Mammary epithelial cell (primary cell): ENCODE measurements around the gene PPP1CC.

Source experiments
- EZH2 ChIP-seq: IDR thresholded peaks from 2 replicates; pipeline ENCODE4 v1.6.1; 2012; ENCODE audit warnings: low read length, inconsistent platforms, borderline replicate concordance
- TF ChIP-seq, protein P1 (sequence below), 2 donors: IDR thresholded peaks in 1 of 2; conservative IDR thresholded peaks in 1 of 2; 2 replicates each; pipeline ENCODE4 v1.5.1; 2011 to 2012; ENCODE audit warnings: inconsistent platforms in 2 of 2, low read length in 2 of 2, mild to moderate bottlenecking in 2 of 2, control low read depth in 1 of 2, low read depth in 1 of 2; ENCODE audit not compliant: insufficient read depth in 1 of 2; ENCODE audit errors: extremely low read depth in 1 of 2

DNA sequence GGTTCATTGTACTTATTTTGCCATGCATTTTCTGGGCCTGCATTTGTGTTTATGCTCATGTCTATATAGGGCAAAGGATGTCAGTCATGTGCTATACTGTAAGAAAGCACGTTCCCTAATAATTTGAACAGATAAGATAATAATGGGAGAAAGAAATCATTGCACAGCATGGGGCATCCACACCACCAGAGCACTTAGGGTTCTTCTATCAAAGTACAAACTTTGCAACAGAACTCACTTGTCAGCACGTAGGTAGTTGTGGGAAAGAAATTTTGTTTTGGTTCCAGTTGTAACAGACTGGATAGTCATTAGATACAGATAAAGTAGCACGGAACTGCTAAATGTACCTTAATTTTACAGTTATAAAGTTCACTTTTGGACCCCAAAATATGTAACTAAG is 10.1 kb downstream of the PPP1CC start:
- TF ChIP-seq, protein P1, sequence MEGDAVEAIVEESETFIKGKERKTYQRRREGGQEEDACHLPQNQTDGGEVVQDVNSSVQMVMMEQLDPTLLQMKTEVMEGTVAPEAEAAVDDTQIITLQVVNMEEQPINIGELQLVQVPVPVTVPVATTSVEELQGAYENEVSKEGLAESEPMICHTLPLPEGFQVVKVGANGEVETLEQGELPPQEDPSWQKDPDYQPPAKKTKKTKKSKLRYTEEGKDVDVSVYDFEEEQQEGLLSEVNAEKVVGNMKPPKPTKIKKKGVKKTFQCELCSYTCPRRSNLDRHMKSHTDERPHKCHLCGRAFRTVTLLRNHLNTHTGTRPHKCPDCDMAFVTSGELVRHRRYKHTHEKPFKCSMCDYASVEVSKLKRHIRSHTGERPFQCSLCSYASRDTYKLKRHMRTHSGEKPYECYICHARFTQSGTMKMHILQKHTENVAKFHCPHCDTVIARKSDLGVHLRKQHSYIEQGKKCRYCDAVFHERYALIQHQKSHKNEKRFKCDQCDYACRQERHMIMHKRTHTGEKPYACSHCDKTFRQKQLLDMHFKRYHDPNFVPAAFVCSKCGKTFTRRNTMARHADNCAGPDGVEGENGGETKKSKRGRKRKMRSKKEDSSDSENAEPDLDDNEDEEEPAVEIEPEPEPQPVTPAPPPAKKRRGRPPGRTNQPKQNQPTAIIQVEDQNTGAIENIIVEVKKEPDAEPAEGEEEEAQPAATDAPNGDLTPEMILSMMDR (conservative IDR thresholded peaks at IDR 0.05 in 1 of 2, IDR thresholded peaks at IDR 0.05 in 1 of 2; ENCODE audit: extremely low read depth in 1 of 2, insufficient read depth in 1 of 2, low read depth in 1 of 2, low read length in 2 of 2), result no peak
- TF ChIP-seq EZH2, result no peak
